ENCODE results near the gene LRRIQ1.

LRRIQ1 gene

GRCh38 chr12:85060916-85061315 is 24.8 kb downstream of the LRRIQ1 start:
- no peak for DNase-seq (ENCODE audit: low read depth in 2 of 2)

GRCh38 chr12:85065837-85066482 is 29.8 kb downstream of the LRRIQ1 start:
- peak; percentile 7 to 17 for DNase-seq (ENCODE audit: low read depth in 2 of 2)

GRCh38 chr12:85072826-85073225 is 36.7 kb downstream of the LRRIQ1 start:
- DNase-seq (ENCODE audit: low read depth in 2 of 2): no peak

- peak; percentile 83 for DNase-seq (ENCODE audit: low read depth in 2 of 2)
These were observed 40.7 kb downstream of the LRRIQ1 start for GRCh38 chr12:85076688-85077430.

GRCh38 chr12:85085066-85085465 is 48.9 kb downstream of the LRRIQ1 start:
- no peak for DNase-seq (ENCODE audit: low read depth in 2 of 2)

GRCh38 chr12:85089792-85090191 is 53.6 kb downstream of the LRRIQ1 start:
- no peak for DNase-seq (ENCODE audit: low read depth in 2 of 2)

- DNase-seq (ENCODE audit: low read depth in 2 of 2): no peak
These were observed 56.7 kb downstream of the LRRIQ1 start for GRCh38 chr12:85092814-85093370.

- DNase-seq (ENCODE audit: low read depth in 2 of 2): no peak
These were observed 59.4 kb downstream of the LRRIQ1 start for GRCh38 chr12:85095501-85095900.

GRCh38 chr12:85130646-85131045 is 94.5 kb downstream of the LRRIQ1 start:
- DNase-seq (ENCODE audit: low read depth in 2 of 2): no peak

- no peak for DNase-seq (ENCODE audit: low read depth in 2 of 2)
These were observed 102.7 kb downstream of the LRRIQ1 start for GRCh38 chr12:85138833-85139232.

- no peak for DNase-seq (ENCODE audit: low read depth in 2 of 2)
These were observed 111.2 kb downstream of the LRRIQ1 start for GRCh38 chr12:85147331-85147730.

- no peak for DNase-seq (ENCODE audit: low read depth in 2 of 2)
These were observed 116.2 kb downstream of the LRRIQ1 start for GRCh38 chr12:85152311-85152729.

- peak; percentile 4 to 6 for DNase-seq (ENCODE audit: low read depth in 2 of 2)
These were observed 119.6 kb downstream of the LRRIQ1 start for GRCh38 chr12:85155791-85156190.

GRCh38 chr12:85156569-85156968 is 120.4 kb downstream of the LRRIQ1 start:
- DNase-seq (ENCODE audit: low read depth in 2 of 2): no peak

- DNase-seq (ENCODE audit: low read depth in 2 of 2): no peak
These were observed 121.0 kb downstream of the LRRIQ1 start for GRCh38 chr12:85157035-85157603.

- no peak for DNase-seq (ENCODE audit: low read depth in 2 of 2)
These were observed 127.7 kb downstream of the LRRIQ1 start for GRCh38 chr12:85163752-85164321.

GRCh38 chr12:85179680-85180270 is 143.6 kb downstream of the LRRIQ1 start:
- peak; percentile 11 to 15 for DNase-seq (ENCODE audit: low read depth in 2 of 2)

GRCh38 chr12:85182699-85183098 is 146.5 kb downstream of the LRRIQ1 start:
- DNase-seq (ENCODE audit: low read depth in 2 of 2): no peak

- no peak for DNase-seq (ENCODE audit: low read depth in 2 of 2)
These were observed 147.7 kb downstream of the LRRIQ1 start for GRCh38 chr12:85183855-85184254.

GRCh38 chr12:85186236-85186635 is 150.1 kb downstream of the LRRIQ1 start:
- DNase-seq (ENCODE audit: low read depth in 2 of 2): no peak

GRCh38 chr12:85188619-85189018 is 152.5 kb downstream of the LRRIQ1 start:
- no peak for DNase-seq (ENCODE audit: low read depth in 2 of 2)

GRCh38 chr12:85190728-85191127 is 154.6 kb downstream of the LRRIQ1 start:
- no peak for DNase-seq (ENCODE audit: low read depth in 2 of 2)

All from fibroblast of skin of left quadriceps (primary cell).